ENCODE measurements around the gene CKLF.
"Not testable (repeated sequence)": the region's sequence is repeated elsewhere in the genome, so short reads cannot be mapped to it uniquely, and the experiment has no call there.

Gene CKLF

GRCh38 chr16:66512272-66513110 lies 39.9 kb upstream of the CKLF start:
- Histone ChIP-seq H3K36me3 (no peaks in the 10 kb centered on the region), H3K4me3 (ENCODE audit: low read depth, low read length) (no peak overlapping the region), H3K27me3 (no peaks in the 10 kb centered on the region), H3K9me3 (no peaks in the 10 kb centered on the region), H3K4me1 (peaks cover 22% of the 10 kb centered on the region)
- TF ChIP-seq, protein P1, sequence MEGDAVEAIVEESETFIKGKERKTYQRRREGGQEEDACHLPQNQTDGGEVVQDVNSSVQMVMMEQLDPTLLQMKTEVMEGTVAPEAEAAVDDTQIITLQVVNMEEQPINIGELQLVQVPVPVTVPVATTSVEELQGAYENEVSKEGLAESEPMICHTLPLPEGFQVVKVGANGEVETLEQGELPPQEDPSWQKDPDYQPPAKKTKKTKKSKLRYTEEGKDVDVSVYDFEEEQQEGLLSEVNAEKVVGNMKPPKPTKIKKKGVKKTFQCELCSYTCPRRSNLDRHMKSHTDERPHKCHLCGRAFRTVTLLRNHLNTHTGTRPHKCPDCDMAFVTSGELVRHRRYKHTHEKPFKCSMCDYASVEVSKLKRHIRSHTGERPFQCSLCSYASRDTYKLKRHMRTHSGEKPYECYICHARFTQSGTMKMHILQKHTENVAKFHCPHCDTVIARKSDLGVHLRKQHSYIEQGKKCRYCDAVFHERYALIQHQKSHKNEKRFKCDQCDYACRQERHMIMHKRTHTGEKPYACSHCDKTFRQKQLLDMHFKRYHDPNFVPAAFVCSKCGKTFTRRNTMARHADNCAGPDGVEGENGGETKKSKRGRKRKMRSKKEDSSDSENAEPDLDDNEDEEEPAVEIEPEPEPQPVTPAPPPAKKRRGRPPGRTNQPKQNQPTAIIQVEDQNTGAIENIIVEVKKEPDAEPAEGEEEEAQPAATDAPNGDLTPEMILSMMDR (IDR thresholded peaks at IDR 0.05; ENCODE audit: low read depth, low read length) = no peak; the same call in 1 of the 2 replicates
- DNase-seq = no peak

- TF ChIP-seq, protein P1 (IDR thresholded peaks at IDR 0.05; ENCODE audit: low read depth, low read length) = no peak
- H3K4me1 ChIP-seq = peaks cover 24% of the 10 kb centered on the region
- no peaks in the 10 kb centered on the region for H3K27me3 ChIP-seq
- H3K36me3 ChIP-seq = no peaks in the 10 kb centered on the region
- H3K9me3 ChIP-seq = no peaks in the 10 kb centered on the region
- no peak for DNase-seq
- no peak overlapping the region for H3K4me3 ChIP-seq (ENCODE audit: low read depth, low read length)
These were observed 39.2 kb upstream of the CKLF start for GRCh38 chr16:66513111-66513723.

DNA sequence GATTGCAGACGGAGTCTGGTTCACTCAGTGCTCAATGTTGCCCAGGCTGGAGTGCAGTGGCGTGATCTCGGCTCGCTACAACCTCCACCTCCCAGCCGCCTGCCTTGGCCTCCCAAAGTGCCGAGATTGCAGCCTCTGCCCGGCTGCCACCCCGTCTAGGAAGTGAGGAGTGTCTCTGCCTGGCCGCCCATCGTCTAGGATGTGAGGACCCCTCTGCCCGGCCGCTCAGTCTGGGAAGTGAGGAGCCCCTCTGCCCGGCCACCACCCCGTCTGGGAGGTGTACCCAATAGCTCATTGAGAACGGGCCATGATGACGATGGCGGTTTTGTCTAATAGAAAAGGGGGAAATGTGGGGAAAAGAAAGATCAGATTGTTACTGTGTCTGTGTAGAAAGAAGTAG lies 38.0 kb upstream of the CKLF start:
- H3K27me3 ChIP-seq; H3K4me3 ChIP-seq (ENCODE audit: low read depth, low read length); DNase-seq; H3K9me3 ChIP-seq; H3K36me3 ChIP-seq: not testable (repeated sequence)
- H3K4me1 ChIP-seq = peaks cover 24% of the 10 kb centered on the region

DNA sequence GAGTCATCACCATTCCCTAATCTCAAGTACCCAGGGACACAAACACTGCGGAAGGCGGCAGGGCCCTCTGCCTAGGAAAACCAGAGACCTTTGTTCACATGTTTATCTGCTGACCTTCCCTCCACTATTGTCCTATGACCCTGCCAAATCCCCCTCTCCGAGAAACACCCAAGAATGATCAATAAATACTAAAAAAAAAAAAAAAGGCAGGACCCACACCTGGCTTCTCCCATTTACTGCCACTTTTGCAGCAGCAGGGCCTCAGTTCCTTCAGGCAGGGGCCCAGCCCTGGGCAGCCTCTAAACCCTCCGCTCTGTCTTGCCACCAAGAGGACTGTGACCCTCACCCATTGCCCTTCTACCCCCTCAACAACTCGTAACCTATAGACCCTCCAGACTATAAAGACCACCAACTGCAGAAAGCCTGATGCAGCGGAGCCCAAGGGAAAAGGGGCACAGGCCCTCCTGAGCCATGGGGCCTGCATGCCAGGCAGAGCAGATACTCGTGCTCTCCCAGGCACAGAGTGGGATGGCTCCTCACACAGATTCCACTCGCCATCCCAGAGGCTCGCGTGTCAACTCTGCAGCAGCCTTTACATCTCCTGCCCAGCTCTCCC lies 37.3 kb upstream of the CKLF start:
- not testable (repeated sequence) for H3K9me3 ChIP-seq, DNase-seq
- H3K4me1 ChIP-seq = peaks cover 24% of the 10 kb centered on the region

GRCh38 chr16:66515596-66516508 lies 36.5 kb upstream of the CKLF start:
- Histone ChIP-seq H3K36me3 (no peaks in the 10 kb centered on the region), H3K27me3 (no peaks in the 10 kb centered on the region), H3K4me3 (ENCODE audit: low read depth, low read length) (no peak overlapping the region), H3K9me3 (no peaks in the 10 kb centered on the region), H3K4me1 (peaks cover 24% of the 10 kb centered on the region)
- no peak for DNase-seq
- TF ChIP-seq, protein P1 (IDR thresholded peaks at IDR 0.05; ENCODE audit: low read depth, low read length) = peak; percentile 25

More for the DNA sequence above, 37.3 kb upstream of the CKLF start:
- H3K4me3 ChIP-seq (ENCODE audit: low read depth, low read length); H3K27me3 ChIP-seq; H3K36me3 ChIP-seq: not testable (repeated sequence)

DNA sequence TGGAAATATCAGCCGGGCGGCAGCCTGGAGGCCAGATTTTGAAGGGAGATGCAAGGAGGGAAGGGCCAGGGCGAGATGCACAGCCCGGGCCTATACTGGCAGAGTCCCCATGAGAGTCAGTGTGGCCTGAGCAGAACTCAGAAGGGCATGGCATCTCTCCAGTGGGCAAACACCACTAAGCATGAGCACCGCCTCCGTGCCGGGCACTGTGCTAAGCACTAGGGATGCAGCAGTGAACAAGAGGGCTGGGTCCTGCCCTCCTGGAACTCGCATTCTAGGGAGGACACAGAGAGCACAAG lies 35.9 kb upstream of the CKLF start:
- TF ChIP-seq, protein P1 (IDR thresholded peaks at IDR 0.05; ENCODE audit: low read depth, low read length) = no peak
- DNase-seq = no peak
- Histone ChIP-seq H3K4me3 (ENCODE audit: low read depth, low read length) (no peak overlapping the region), H3K36me3 (no peaks in the 10 kb centered on the region), H3K4me1 (peaks cover 19% of the 10 kb centered on the region), H3K27me3 (no peaks in the 10 kb centered on the region), H3K9me3 (no peaks in the 10 kb centered on the region)

Measured in BE2C (cell line).